ENCODE measurements around the gene PRKCH.
"Not testable (repeated sequence)": the region's sequence is repeated elsewhere in the genome, so short reads cannot be mapped to it uniquely, and the experiment has no call there.

The PRKCH gene

GRCh38 chr14:61518403-61518802, 197.0 kb downstream of the PRKCH start:
- no peak for DNase-seq

DNA sequence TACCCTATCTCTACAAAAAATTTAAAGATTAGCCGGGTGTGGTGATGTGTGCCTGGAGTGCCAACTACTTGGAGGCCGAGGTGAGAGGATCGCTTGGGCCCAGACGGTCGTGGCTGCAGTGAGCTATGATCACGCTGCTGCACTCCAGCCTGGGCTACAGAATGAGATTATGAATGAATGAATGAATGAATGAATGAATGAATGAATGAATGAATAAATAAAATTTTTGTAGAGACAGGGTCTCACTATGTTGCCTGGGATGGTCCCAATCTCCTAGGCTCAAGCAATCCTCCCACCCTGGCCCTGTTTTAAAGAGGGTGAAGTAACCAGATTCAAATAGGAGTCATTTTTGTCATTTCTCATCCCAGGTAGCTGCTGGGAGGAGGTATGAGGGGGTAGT, 197.7 kb downstream of the PRKCH start:
- DNase-seq = no peak

- DNase-seq = no peak
These were observed 198.4 kb downstream of the PRKCH start for GRCh38 chr14:61519735-61520134.

DNA sequence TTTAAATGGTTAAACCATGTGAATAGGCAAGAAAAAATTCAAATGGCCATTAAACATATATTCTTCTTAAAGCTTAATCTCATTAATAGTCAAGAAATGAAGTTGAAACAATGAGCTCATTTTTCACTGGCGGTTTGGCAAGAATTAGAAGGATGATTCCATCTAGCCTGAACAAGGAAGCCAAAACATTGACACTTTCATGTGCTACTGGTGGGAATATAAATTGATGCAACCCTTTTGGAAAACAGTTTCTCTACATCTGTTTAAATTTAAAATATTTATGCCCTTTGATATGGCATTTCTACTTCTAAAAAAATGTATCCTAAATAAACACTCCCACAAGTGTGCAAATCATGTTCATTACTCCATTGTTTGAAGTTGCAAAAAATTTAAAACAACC, 199.2 kb downstream of the PRKCH start:
- DNase-seq = peak; percentile 55

DNA sequence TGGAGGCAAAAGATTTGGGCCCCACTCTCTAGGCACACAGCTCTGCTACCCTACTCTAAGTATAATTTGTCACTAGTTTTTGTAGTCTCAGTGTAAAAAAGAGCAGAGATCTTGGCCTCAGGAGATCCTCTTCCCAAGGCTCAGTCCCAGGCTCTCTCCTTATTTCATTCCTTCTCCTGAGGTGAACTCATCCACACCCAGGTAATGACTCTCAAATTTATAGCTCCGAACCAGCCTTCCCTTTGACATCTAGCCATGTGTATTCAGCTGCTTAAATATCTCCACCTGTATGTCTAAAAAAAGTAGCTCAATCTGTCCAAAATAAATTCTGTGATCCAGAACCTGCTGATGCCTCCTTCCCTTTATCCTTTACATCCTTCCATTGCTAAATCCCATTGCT, 200.4 kb downstream of the PRKCH start:
- no peak for DNase-seq

DNA sequence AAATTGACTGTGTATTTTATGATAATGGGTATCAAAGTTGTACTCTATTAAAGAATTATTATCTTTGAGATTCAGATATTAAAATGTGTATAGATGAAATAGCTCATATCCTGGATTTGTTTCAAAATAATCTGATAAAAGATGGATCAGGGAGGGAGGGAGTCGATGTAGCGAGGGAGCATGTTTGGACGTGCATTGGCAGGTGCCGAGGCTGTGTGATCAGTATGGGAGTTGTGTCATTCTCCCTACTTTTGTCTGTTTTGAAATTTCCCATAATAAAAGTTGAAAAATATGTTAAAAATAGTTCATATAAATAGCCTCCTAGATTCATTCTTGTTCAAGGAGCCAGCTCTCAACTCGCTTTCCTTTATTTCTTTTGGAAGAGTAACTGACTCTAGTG, 202.4 kb downstream of the PRKCH start:
- DNase-seq = no peak

DNA sequence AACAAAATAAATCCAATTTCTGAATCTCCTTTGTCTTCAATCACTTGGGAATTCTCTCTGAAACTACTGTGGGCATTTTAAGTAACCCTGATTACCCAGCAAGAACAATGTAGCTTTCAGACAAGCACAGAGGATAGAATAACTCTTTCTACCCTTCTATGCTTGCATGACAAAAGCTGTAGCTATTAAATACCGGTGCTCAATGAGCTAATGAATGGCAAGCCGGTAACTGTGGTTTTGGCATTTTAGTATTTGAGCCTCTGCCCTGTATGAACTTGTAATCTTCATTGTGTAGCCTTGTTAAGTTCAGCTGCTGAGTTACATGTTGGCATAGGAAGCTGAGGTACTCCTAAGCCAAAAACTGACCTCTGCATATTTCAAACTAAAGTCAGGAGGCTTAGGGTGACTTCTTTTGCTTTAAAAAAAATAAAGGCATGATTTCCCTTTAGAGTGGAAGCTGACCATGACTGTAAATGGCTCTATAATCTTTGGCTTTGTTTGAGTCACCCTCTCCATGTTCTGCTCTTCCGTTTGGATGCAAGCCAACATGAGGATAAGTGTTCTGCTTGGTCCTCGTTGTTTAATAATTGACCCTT, 202.9 kb downstream of the PRKCH start:
- DNase-seq = peak; percentile 71

DNA sequence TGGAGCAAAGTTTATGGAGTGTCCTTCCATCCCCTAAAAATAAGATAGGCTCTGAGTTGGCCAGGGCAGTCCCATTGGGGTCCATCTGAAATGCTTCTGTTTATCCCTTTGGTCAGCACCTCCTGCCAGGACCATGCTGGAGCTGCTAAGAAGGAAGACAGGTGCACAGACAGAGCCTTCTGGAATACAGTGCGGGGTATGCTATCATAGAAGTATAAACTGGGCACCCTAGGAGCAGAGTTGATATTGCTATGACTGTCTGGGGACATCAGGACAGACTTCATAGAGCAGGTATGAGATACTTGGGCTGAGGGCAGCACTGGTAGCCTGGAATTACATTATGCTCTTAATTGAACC, 203.5 kb downstream of the PRKCH start:
- DNase-seq = no peak

- peak; percentile 95 for DNase-seq
These were observed 204.1 kb downstream of the PRKCH start for GRCh38 chr14:61525293-61526011.

DNA sequence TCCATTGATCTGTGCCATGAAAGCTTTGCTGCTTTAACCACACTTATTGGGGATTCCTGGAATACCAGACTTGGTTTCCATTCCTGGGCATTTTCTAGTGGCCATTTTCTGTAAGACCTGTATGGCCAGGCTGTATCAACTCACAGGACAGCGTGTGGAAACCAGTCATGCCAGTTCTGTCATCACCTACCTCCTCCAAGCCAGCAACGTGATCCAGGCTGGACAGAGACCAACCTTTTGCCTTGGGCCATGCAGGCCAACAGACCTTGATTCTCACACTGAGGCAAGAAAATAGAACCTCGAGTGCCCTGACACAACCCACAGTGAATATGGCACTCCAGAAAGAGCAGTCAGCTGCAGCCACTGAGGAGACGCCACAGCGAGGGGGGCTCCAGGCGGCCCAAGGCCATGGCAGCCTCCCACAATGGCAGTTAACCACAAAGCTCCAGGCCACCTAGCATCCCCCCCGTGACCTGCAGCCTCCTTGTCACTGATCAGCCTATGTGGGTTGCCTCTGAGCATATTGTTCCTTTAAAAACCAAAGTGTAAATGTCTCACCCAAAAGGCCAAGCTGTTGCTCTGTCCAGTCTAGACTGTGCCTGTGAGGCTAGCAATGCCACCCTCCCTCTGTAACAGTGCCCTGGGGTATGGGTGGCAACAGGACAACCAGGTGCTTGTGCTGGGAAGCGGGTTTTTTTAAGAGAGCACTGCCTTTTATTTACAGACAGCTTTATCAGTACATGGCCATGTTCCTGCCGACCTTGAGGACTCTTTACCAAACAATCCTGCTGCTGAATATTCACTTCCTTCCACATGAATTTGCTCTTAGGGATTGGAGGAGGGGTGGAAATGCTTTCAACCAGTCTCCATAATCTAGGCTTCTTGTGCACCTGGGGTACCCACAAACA, 205.3 kb downstream of the PRKCH start:
- DNase-seq = no peak

DNA sequence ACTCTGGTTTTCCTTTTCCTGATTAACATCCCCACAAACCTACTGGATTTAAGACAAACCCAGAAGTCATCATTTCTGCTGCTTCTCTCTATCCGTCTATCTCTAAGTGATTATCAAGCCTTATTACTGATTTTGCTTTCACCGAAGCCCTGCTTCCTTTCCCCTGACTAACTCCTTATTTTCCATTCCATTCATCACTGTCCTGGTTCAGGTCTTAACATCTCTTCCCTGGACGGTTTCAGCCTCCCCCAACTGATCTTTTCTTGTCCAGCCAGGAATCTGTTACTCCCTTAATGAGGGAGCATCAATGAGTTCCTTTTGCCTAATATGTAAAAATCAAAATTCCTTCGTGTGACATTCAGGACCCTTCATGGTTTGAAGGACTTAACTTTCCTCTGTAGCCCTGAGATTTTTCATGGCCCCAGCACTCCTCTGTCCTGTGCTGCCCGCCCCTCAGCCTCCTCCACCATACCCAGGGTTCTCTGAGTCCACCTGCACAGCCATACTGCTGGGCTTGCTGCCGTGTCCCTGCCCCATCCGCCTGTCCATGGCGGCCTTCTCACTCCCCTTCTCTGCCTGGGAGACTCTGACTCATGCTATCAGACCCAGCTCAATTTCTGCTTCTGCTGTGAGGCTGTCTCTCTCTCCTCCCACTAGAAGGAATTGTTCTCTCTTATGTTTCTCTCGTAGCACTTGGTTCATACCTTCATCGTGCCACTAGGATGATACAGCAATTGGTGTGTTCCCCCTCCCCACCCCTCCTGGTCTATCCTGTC, 206.1 kb downstream of the PRKCH start:
- peak; percentile 67 for DNase-seq

GRCh38 chr14:61528591-61529021, 207.2 kb downstream of the PRKCH start:
- peak; percentile 58 for DNase-seq

DNA sequence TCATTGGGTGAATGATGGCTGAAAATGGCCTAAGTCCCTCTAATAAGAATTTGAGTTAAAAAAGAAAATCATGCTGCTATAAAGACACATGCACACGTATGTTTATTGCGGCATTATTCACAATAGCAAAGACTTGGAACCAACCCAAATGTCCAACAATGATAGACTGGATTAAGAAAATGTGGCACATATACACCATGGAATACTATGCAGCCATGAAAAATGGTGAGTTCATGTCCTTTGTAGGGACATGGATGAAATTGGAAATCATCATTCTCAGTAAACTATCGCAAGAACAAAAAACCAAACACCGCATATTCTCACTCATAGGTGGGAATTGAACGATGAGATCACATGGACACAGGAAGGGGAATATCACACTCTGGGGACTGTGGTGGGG, 208.0 kb downstream of the PRKCH start:
- DNase-seq = not testable (repeated sequence)

GRCh38 chr14:61530296-61530695, 208.9 kb downstream of the PRKCH start:
- DNase-seq = no peak

DNA sequence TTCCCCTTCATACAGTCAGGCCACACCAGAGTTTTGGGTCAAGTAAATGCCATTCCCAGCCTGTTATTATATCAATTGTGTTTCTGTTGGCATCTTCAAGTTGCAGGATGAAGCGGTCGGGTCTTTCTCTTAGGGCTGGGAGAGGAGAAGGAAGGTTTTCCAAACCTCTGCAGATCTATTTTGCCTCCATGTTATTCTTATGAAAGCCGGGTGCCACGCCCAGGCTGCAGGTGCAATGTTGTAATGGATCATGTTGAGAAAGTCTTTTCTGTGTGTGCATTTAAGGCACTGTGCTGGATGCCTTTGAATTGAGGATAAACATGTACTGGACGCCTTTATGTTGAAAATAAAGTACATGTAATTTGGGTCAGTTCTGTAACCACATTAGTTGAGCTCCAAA, 209.5 kb downstream of the PRKCH start:
- no peak for DNase-seq

- DNase-seq = no peak
These were observed 210.2 kb downstream of the PRKCH start for GRCh38 chr14:61531465-61532122.

GRCh38 chr14:61532123-61532505, 210.7 kb downstream of the PRKCH start:
- DNase-seq = no peak

DNA sequence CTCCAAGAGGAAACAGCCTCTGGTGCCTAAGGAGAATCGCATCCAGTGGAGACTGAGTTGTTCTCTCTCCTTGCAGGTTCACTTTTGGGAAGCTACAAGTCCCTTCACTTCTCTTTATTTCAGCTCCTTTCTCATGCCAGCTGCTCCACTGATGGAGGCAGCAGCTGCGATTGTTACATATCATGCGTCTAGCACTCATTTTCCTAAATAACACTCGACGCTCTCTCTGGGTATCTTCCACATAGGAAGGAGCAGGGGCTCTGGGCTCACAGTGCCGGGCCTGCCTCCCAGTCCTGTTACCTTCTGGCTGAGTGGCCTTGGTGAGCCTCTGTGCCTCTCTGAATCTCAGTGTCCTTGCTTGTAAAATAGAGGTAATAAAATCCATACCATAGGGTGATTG, 211.4 kb downstream of the PRKCH start:
- no peak for DNase-seq

- DNase-seq = no peak
These were observed 212.3 kb downstream of the PRKCH start for GRCh38 chr14:61533513-61534255.

DNA sequence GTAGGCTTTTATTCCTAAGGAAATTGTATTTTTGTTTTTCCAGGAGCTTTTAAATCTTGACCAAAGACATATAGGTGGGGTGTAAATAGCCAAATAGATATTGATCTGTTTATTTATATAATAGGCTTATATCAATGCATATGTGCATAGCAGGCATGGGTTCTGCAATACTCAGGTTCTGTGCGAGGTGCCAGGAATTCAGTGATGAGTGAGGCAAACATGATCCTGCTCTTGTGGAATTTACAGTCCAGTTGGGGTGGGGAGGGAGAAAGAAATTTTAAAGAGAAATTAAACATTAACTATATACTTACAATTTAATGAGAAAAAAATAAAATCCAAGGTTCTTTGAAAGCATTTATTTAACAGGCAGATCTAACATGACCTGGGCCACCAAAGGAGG, 213.7 kb downstream of the PRKCH start:
- DNase-seq = no peak

DNA sequence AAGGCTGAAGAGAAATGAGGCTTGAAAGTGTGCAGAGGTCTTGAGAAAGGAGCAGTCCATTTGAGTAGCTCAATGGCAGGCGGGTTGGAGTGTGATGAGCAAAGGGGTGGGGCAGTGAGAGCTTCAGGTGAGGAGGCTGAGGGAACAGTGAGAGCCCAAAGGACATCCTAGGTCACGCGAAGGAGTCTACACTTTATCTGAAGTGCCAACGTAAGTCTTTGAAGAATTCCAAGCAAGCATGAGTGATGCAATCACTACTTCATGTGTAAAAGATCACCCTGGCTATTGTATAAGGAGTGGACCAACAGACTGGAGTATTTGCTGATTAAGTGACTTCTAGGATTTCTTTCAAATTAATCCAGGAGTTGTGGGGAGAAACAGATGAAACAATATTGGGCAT, 214.1 kb downstream of the PRKCH start:
- DNase-seq = no peak
